Sigmoid colon (tissue), 4 donors: ENCODE data around the gene EP400.

ENCODE experiments used
- POLR2A ChIP-seq, 2 donors: fragments of 450-650 bp; IDR thresholded peaks; one replicate each; pipeline ENCODE4 v1.6.1; 2016; ENCODE audit warnings: antibody characterized with exemption in 2 of 2, mild to moderate bottlenecking in 2 of 2, moderate library complexity in 2 of 2
- POLR2AphosphoS5 ChIP-seq, 4 donors: sonication (generic); formaldehyde crosslinking; IDR thresholded peaks; one replicate each; pipeline ENCODE4 v1.6.1; 2017; ENCODE audit warnings: antibody characterized with exemption in 4 of 4
- TF ChIP-seq, protein P1 (sequence below), 4 experiments: fragments of 450-650 bp in 3 of 4; fragments of 200-600 bp in 1 of 4; IDR thresholded peaks; one replicate each; pipeline ENCODE4 v1.5.1; 2016 to 2019; ENCODE audit warnings: antibody characterized with exemption in 4 of 4, mild to moderate bottlenecking in 3 of 4, moderate library complexity in 2 of 4

DNA sequence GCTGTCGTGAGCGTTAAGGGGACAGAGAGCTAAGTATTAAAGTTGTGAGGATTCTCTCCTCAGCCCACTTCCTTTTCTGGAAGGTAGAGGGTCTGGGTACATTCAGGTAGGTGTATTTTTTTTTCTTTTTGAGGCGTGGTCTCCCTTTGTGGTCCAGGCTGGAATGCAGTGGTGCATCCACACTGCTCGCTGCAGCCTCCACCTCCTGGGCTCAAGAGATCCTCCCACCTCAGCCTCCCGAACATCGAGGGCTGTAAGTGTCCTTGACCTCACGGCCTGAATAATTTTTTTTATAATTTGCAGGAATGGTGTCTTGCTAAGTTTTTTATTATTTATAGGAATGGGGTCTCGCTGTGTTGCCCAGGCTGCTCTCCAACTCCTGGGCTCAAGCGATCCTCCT, 19.2 kb upstream of the EP400 start:
- TF ChIP-seq, protein P1, sequence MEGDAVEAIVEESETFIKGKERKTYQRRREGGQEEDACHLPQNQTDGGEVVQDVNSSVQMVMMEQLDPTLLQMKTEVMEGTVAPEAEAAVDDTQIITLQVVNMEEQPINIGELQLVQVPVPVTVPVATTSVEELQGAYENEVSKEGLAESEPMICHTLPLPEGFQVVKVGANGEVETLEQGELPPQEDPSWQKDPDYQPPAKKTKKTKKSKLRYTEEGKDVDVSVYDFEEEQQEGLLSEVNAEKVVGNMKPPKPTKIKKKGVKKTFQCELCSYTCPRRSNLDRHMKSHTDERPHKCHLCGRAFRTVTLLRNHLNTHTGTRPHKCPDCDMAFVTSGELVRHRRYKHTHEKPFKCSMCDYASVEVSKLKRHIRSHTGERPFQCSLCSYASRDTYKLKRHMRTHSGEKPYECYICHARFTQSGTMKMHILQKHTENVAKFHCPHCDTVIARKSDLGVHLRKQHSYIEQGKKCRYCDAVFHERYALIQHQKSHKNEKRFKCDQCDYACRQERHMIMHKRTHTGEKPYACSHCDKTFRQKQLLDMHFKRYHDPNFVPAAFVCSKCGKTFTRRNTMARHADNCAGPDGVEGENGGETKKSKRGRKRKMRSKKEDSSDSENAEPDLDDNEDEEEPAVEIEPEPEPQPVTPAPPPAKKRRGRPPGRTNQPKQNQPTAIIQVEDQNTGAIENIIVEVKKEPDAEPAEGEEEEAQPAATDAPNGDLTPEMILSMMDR (IDR thresholded peaks at IDR 0.05): no peak
- TF ChIP-seq POLR2AphosphoS5 (IDR thresholded peaks at IDR 0.05) (no peak), POLR2A (IDR thresholded peaks at IDR 0.05) (no peak)
